PC-9 (cell line): ENCODE results near the gene CMTM8.

Experiments used
- EZH2 ChIP-seq: fragments of 200-600 bp; sonication (generic); IDR thresholded peaks from 2 replicates; pipeline ENCODE4 v1.8.0; 2017; ENCODE audit warnings: antibody characterized with exemption, low read depth
- TF ChIP-seq, protein P1 (sequence below): fragments of 200-600 bp; sonication (generic); conservative IDR thresholded peaks from 2 replicates; pipeline ENCODE4 v1.6.1; 2017; ENCODE audit warnings: mixed run types, antibody characterized with exemption, mild to moderate bottlenecking, moderate library complexity

DNA sequence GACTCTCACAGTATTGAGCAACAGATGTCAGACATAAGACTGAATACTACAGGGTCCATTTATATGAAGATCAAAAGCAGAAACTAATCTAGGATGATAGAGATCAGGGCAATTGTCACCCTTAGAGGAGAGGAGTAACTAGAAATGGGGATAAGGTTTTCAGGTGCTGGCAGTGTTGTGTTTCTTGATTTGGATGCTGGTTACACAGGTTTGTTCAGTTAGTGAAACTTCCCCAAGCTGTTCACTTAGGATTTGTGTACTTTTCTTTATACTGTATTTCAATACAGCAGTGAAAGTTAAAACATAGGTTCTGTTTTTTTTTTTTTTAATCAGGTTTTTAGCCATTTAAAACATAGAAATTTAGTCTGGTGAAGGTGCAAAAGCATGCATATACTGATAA is 114.1 kb downstream of the CMTM8 start:
- TF ChIP-seq, protein P1, sequence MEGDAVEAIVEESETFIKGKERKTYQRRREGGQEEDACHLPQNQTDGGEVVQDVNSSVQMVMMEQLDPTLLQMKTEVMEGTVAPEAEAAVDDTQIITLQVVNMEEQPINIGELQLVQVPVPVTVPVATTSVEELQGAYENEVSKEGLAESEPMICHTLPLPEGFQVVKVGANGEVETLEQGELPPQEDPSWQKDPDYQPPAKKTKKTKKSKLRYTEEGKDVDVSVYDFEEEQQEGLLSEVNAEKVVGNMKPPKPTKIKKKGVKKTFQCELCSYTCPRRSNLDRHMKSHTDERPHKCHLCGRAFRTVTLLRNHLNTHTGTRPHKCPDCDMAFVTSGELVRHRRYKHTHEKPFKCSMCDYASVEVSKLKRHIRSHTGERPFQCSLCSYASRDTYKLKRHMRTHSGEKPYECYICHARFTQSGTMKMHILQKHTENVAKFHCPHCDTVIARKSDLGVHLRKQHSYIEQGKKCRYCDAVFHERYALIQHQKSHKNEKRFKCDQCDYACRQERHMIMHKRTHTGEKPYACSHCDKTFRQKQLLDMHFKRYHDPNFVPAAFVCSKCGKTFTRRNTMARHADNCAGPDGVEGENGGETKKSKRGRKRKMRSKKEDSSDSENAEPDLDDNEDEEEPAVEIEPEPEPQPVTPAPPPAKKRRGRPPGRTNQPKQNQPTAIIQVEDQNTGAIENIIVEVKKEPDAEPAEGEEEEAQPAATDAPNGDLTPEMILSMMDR, result no peak
- no peak for TF ChIP-seq EZH2
